CD14-positive monocyte (primary cell): ENCODE measurements around the gene ADH5. TPM values are rescaled to one million over a fixed set of nuclear protein-coding genes. Genes with fewer than 3 reads are reported as not detected.

Source experiments
- DNase-seq, 3 donors: peaks; one replicate each; pipeline ENCODE4 v3.0.0-alpha.2; 2011 to 2022
- H2AFZ ChIP-seq: 2 replicates; pipeline ENCODE4 v1.6.0; 2012; ENCODE audit warnings: mild to moderate bottlenecking, low read depth, low read length, inconsistent platforms; ENCODE audit not compliant: insufficient read depth, poor library complexity, severe bottlenecking
- H3K27ac ChIP-seq, 2 donors: 1 replicate in 1 of 2; 2 replicates in 1 of 2; pipeline ENCODE4 v1.5.1; 2012 to 2013; ENCODE audit warnings: low read length in 2 of 2, control low read depth in 1 of 2, inconsistent platforms in 1 of 2, low read depth in 1 of 2, mild to moderate bottlenecking in 1 of 2
- H3K27me3 ChIP-seq, 2 donors: one replicate each; pipeline versions ENCODE4 v1.6.0 to v1.6.1; 2011 to 2013; ENCODE audit warnings: low read length in 2 of 2; ENCODE audit not compliant: control insufficient read depth in 2 of 2, insufficient read depth in 2 of 2
- H3K36me3 ChIP-seq, 2 donors: replicated peaks in 1 of 2; 1 replicate in 1 of 2; 2 replicates in 1 of 2; pipeline versions ENCODE4 v1.5.1 to v1.6.1; 2012 to 2013; ENCODE audit warnings: low read length in 2 of 2, control low read depth in 1 of 2, inconsistent platforms in 1 of 2, mild to moderate bottlenecking in 1 of 2; ENCODE audit not compliant: insufficient read depth in 2 of 2, control insufficient read depth in 1 of 2
- H3K4me1 ChIP-seq, 2 donors: 1 replicate in 1 of 2; 2 replicates in 1 of 2; pipeline versions ENCODE4 v1.5.1 to v1.6.1; 2012 to 2013; ENCODE audit warnings: low read length in 2 of 2, control low read depth in 1 of 2, inconsistent platforms in 1 of 2, mild to moderate bottlenecking in 1 of 2, moderate library complexity in 1 of 2; ENCODE audit not compliant: insufficient read depth in 2 of 2, control insufficient read depth in 1 of 2
- H3K4me2 ChIP-seq: replicated peaks from 2 replicates; pipeline ENCODE3; 2012; ENCODE audit warnings: low read length, moderate library complexity, mild to moderate bottlenecking; ENCODE audit not compliant: poor library complexity, severe bottlenecking; ENCODE audit errors: extremely low read depth
- H3K4me3 ChIP-seq, 3 experiments: fragments of 200-600 bp in 1 of 3; sonication (generic) in 1 of 3; replicated peaks in 1 of 3; 1 replicate in 2 of 3; 2 replicates in 1 of 3; pipeline ENCODE4 v1.5.1; 2011 to 2013; ENCODE audit warnings: low read length in 3 of 3, mild to moderate bottlenecking in 3 of 3, control low read depth in 2 of 3, low read depth in 2 of 3, inconsistent platforms in 1 of 3, moderate library complexity in 1 of 3
- H3K79me2 ChIP-seq: 2 replicates; pipeline ENCODE4 v1.6.0; 2012; ENCODE audit warnings: mild to moderate bottlenecking, control low read depth, inconsistent platforms, low read length, moderate library complexity; ENCODE audit not compliant: insufficient read depth
- H3K9ac ChIP-seq: 2 replicates; pipeline ENCODE4 v1.6.0; 2017; ENCODE audit warnings: low read length, mild to moderate bottlenecking; ENCODE audit not compliant: insufficient read depth, poor library complexity, severe bottlenecking
- H3K9me3 ChIP-seq, 2 donors: replicated peaks in 1 of 2; 1 replicate in 1 of 2; 2 replicates in 1 of 2; pipeline versions ENCODE4 v1.5.1 to v1.6.1; 2012 to 2013; ENCODE audit warnings: low read length in 2 of 2, control low read depth in 1 of 2; ENCODE audit not compliant: control insufficient read depth in 1 of 2, insufficient read depth in 1 of 2
- H4K20me1 ChIP-seq: 2 replicates; pipeline ENCODE4 v1.6.0; 2012; ENCODE audit warnings: mild to moderate bottlenecking, low read length, control low read depth, moderate library complexity; ENCODE audit not compliant: insufficient read depth
- H3K27ac Mint-ChIP-seq, 7 donors: one replicate each; pipeline ENCODE4 v1.8.0; 2020; ENCODE audit warnings: mild to moderate bottlenecking in 7 of 7, mixed read lengths in 7 of 7, moderate library complexity in 6 of 7, inconsistent platforms in 2 of 7
- H3K27me3 Mint-ChIP-seq, 3 donors: one replicate each; pipeline ENCODE4 v1.8.0; 2021 to 2022; ENCODE audit warnings: low read depth in 3 of 3, mild to moderate bottlenecking in 3 of 3, mixed read lengths in 3 of 3, moderate library complexity in 3 of 3, inconsistent platforms in 1 of 3
- H3K36me3 Mint-ChIP-seq, 2 donors: one replicate each; pipeline ENCODE4 v1.8.0; 2020; ENCODE audit warnings: mixed read lengths in 2 of 2, inconsistent platforms in 1 of 2, mild to moderate bottlenecking in 1 of 2
- H3K4me1 Mint-ChIP-seq: one replicate; pipeline ENCODE4 v1.8.0; 2020; ENCODE audit warnings: mild to moderate bottlenecking, mixed read lengths
- H3K4me3 Mint-ChIP-seq, 2 donors: one replicate each; pipeline ENCODE4 v1.8.0; 2020; ENCODE audit warnings: mild to moderate bottlenecking in 2 of 2, mixed read lengths in 2 of 2, moderate library complexity in 1 of 2
- H3K9me3 Mint-ChIP-seq, 7 donors: one replicate each; pipeline ENCODE4 v1.8.0; 2020 to 2022; ENCODE audit warnings: mixed read lengths in 7 of 7, mild to moderate bottlenecking in 6 of 7, moderate library complexity in 6 of 7, inconsistent platforms in 2 of 7
- WGBS: methylation state at CpG from one replicate; pipeline ENCODE4 v1.1.5; 2013; ENCODE audit warnings: missing lambda C conversion rate; ENCODE audit not compliant: insufficient coverage; 5-methylcytosine and 5-hydroxymethylcytosine counted together
- intact Hi-C, 2 donors: fragments of 100-400 bp; cut with micrococcal nuclease; formaldehyde crosslinking; loops; one replicate each; pipeline versions ENCODE4 v1.15.0 to v1.15.1; 2023
- polyA plus RNA-seq, 3 donors: library from polyadenylated mRNA; depleted of rRNA in 1 of 3; unstranded in 2 of 3; stranded (reverse) in 1 of 3; fragments of 300-500 nt in 2 of 3; fragments of >200 nt in 1 of 3; fragmentation: Illumina TruSeq in 2 of 3; gene quantifications; 1 replicate in 2 of 3; 2 replicates in 1 of 3; pipeline ENCODE4 v1.2.3, GENCODE V29; 2012 to 2021
- TF ChIP-seq, protein P1 (sequence below): fragments of 200-600 bp; IDR thresholded peaks from one replicate; pipeline ENCODE4 v1.8.0; 2022; ENCODE audit warnings: antibody characterized with exemption, mild to moderate bottlenecking

Gene ADH5
- polyA plus RNA-seq, 3 donors = 31.7 to 93.5 (median 79.3) TPM

DNA sequence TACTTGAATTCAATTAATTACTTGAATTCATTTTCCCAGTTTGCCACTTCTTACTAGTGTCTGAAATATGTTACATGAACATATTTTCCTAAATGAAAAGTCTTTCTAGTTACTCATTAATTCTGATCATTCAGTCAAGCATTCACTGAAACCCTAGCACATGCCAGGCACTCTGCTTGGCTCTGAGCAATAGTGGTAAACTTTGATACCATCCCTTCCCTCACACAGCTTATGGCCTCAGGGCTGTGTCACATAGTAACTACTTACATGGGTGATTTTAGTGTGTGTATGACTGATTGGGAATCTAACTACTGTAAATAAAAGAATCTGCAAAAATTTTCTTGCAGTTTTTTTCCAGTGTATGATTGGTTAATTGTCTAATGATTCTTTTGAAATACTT, 60.4 kb downstream of the ADH5 start:
- Histone ChIP-seq H3K27ac (no peak overlapping the region), H3K79me2 (peaks cover 41% of the 10 kb centered on the region), H3K9me3 (no peaks in the 10 kb centered on the region), H2AFZ (no peak overlapping the region), H3K27me3 (no peaks in the 10 kb centered on the region), H3K4me3 (no peak overlapping the region), H3K9ac (no peak overlapping the region), H3K36me3 (peaks cover 3 to 29% of the 10 kb centered on the region in 2 donors), H3K4me1 (no peaks in the 10 kb centered on the region), H3K4me2 (no peak overlapping the region), H4K20me1 (peaks cover 38% of the 10 kb centered on the region)
- no peak for DNase-seq
- Mint-ChIP-seq H3K9me3 (no peaks in the 10 kb centered on the region), H3K27me3 (peaks cover 0 to 2% (median 0%) of the 10 kb centered on the region in 3 donors), H3K27ac (no peak overlapping the region), H3K4me1 (peaks cover 26% of the 10 kb centered on the region), H3K36me3 (peaks cover 18 to 22% of the 10 kb centered on the region in 2 donors), H3K4me3 (no peak overlapping the region)
- TF ChIP-seq, protein P1, sequence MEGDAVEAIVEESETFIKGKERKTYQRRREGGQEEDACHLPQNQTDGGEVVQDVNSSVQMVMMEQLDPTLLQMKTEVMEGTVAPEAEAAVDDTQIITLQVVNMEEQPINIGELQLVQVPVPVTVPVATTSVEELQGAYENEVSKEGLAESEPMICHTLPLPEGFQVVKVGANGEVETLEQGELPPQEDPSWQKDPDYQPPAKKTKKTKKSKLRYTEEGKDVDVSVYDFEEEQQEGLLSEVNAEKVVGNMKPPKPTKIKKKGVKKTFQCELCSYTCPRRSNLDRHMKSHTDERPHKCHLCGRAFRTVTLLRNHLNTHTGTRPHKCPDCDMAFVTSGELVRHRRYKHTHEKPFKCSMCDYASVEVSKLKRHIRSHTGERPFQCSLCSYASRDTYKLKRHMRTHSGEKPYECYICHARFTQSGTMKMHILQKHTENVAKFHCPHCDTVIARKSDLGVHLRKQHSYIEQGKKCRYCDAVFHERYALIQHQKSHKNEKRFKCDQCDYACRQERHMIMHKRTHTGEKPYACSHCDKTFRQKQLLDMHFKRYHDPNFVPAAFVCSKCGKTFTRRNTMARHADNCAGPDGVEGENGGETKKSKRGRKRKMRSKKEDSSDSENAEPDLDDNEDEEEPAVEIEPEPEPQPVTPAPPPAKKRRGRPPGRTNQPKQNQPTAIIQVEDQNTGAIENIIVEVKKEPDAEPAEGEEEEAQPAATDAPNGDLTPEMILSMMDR = no peak
- intact Hi-C loops = no loop called here

DNA sequence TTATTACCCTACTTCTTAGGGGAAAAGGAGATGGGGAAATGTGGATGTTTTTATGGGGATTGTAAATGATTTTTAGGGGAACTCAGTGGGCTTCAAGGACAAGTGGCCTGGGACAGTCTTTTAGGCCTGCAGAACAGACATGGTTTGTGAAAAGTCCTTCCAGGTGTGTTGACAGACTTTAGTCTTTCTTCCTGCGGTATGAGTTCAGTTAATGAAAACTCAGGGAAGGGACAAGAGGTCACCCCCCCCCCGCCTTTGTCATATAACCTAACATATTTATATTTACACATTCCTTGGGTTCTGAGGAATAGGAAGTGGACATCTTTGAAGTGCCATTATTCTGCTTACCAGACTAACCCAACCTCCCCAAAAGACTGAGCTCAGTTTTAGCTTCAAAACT, 61.3 kb downstream of the ADH5 start:
- no peak overlapping the region for H3K4me3 Mint-ChIP-seq
- peaks cover 0 to 4% (median 0%) of the 10 kb centered on the region in 7 donors for H3K9me3 Mint-ChIP-seq
- no peak overlapping the region for H3K27ac Mint-ChIP-seq
- peaks cover 17 to 18% of the 10 kb centered on the region in 2 donors for H3K36me3 Mint-ChIP-seq
- TF ChIP-seq, protein P1 = no peak
- Histone ChIP-seq H3K9ac (no peak overlapping the region), H3K27me3 (no peaks in the 10 kb centered on the region), H3K4me1 (no peaks in the 10 kb centered on the region), H4K20me1 (peaks cover 46% of the 10 kb centered on the region), H3K36me3 (peaks cover 3 to 31% of the 10 kb centered on the region in 2 donors), H3K4me2 (no peak overlapping the region), H3K79me2 (peaks cover 43% of the 10 kb centered on the region), H3K4me3 (no peak overlapping the region), H2AFZ (no peak overlapping the region), H3K9me3 (peaks cover 0 to 6% of the 10 kb centered on the region in 2 donors), H3K27ac (no peak overlapping the region)
- peaks cover 29% of the 10 kb centered on the region for H3K4me1 Mint-ChIP-seq
- intact Hi-C loops = no loop called here
- no peak for DNase-seq
- H3K27me3 Mint-ChIP-seq = peaks cover 0 to 2% (median 0%) of the 10 kb centered on the region in 3 donors
- no CpG with 5 or more reads among the region's 2 CpGs for WGBS
